ENCODE measurements around the gene SSX2IP.
"Not testable (repeated sequence)": the region's sequence is repeated elsewhere in the genome, so short reads cannot be mapped to it uniquely, and the experiment has no call there.

Gene SSX2IP

DNA sequence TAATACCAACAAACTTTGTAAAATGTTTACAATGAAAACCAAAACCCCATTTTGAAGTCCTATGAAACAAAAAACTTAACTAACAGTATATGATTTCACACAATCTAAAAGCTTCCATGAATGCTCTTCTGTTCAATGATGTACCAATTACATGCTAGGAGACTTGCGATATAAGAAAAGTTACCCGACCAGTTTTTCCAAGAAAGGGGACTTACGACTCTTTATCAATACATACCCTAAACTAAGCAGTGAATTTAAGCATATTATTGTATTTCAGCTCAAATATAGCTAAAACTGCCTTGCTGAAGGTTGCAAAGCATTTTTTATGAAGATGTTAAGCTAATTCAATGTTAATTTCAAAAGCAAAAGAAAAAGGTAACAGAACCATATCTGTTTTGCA is 15.6 kb downstream of the SSX2IP start:
- no peak for DNase-seq (ENCODE audit: low read depth)

DNA sequence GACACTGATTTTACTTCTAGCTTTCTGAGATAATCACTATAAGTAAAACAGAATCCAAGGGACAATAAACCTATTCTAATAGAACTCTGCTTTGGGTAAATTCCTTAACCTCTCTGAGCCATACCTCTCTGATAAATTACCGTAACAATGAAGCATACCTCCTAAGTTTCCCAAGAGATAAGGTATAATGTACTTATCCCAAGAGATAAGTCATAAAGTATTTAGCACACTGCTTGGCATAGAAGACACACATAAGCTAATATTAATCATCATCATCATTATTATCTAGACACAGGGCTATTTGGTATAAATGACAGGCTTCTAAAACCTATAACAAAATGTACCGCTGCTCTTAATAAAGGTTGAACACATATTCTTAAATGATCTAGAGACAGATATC is 16.2 kb downstream of the SSX2IP start:
- no peak for DNase-seq (ENCODE audit: low read depth)

DNA sequence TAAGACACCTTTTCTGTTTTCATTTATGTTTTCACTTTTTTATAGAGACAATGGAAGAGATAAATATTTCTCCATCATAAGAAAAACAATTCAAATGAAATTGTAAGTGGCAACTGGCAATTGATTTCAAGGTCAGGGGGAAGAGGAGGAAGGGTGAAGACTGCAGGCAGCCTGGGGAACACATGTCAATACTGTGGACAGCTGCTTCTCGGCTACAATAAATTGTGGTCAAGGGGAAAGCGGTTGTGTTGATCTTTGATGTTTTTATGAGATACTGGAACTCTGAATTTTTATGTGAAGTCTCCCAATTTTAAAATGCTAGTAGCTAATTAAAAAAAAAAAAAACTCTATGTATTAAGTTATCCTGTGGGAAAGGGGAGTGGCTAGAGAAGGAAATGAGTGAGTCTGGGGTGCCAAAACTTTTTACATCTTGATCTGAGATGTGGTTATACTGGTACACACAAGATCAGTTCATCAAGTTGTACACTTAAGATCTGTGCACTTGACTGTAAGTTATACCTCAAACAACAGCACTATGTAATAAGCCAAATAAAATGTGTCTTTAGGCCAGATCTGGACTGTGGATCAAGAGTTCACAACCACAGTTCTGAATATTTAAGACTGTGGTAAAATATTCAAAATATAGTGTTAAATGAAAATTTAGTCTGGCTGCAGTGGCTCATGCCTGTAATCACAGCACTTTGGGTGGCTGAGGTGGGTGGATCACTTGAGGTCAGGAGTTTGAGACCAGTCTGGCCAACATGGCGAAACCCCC is 18.0 kb downstream of the SSX2IP start:
- no peak for DNase-seq (ENCODE audit: low read depth)

DNA sequence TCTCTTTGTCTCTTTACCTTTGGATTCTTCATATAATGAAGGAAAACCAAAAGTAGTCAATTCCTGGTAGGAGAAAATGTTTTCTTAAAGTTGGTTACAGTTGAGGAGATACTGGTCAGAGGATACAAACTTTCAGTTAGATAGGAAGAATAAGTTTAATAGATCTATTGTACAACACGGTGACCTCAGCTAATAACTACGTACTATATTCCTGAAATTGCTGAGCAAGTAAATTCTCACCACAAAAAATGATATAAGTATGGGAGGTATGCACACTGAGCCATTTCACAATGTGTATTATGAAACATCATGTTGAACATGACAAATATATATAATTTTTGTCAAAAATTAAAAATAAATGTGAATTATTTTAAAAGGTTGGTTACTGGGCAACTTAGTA is 20.4 kb downstream of the SSX2IP start:
- no peak for DNase-seq (ENCODE audit: low read depth)

GRCh38 chr1:84668185-84668584 is 22.1 kb downstream of the SSX2IP start:
- no peak for DNase-seq (ENCODE audit: low read depth)

GRCh38 chr1:84665703-84666317 is 24.5 kb downstream of the SSX2IP start:
- DNase-seq (ENCODE audit: low read depth), result no peak

- DNase-seq (ENCODE audit: low read depth), result no peak
Measured at GRCh38 chr1:84653130-84653677, 37.1 kb downstream of the SSX2IP start.

DNA sequence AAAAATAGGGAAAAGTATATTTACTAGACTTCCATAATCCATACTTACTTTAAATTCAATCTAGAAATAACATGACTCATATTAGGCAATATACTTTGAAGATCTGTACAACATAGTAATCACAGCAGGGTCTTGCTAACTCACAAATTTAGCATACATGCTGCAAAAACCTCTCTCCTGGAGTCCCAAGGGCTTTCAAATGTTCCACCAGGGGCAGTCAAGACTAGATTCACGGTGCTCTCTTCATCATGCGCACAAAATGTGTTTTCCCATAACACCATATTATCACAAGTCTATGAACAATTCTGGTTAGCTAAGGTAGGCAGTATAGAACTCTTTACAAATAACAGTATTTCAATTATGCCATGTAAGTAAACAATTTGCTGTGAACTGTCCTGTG is 45.8 kb downstream of the SSX2IP start:
- no peak for DNase-seq (ENCODE audit: low read depth)

GRCh38 chr1:84643183-84643582 is 47.1 kb downstream of the SSX2IP start:
- DNase-seq (ENCODE audit: low read depth), result no peak

- DNase-seq (ENCODE audit: low read depth), result no peak
Measured at GRCh38 chr1:84642774-84643173, 47.5 kb downstream of the SSX2IP start.

DNA sequence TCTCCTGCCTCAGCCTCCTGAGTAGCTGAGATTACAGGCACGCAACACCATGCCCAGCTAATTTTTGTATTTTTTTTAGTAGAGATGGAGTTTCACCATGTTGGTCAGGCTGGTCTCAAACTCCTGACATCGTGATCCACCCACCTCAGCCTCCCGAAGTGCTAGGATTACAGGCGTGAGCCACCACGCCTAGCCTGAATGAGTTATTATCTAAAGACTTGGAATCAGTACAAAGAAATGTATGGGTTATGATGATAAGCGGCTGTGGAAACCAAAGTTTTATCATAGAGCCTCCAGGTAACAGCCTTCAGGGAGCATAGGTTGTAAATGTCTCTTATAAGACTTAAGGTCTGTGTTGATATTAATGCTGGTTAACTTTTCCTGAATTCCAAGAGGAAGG is 50.5 kb downstream of the SSX2IP start:
- not testable (repeated sequence) for DNase-seq (ENCODE audit: low read depth)

- DNase-seq (ENCODE audit: low read depth), result no peak
Measured at GRCh38 chr1:84635429-84635828, 54.8 kb downstream of the SSX2IP start.

GRCh38 chr1:84634536-84635205 is 55.6 kb downstream of the SSX2IP start:
- no peak for DNase-seq (ENCODE audit: low read depth)

GRCh38 chr1:84632673-84633434 is 57.4 kb downstream of the SSX2IP start:
- DNase-seq (ENCODE audit: low read depth), result no peak

DNA sequence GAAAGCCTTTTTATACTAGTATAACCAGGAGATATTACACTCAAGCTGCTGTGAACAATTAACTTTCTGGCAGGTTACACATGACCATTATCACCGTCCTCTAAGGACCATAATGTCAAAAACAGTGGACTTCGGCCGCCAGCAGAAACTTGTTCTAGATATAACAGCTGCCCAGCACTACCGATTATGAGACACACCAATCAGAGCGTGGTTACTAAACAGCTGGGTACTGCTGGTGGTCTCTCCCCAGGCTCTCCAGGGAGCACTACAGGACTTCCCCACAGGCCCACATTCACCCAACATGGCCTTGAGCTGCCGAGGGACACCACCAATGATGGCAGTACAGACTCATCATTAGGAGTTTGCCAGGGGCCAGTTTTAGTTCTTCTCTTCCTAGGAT is 58.1 kb downstream of the SSX2IP start:
- no peak for DNase-seq (ENCODE audit: low read depth)

- no peak for DNase-seq (ENCODE audit: low read depth)
Measured at GRCh38 chr1:84624876-84625275, 65.4 kb downstream of the SSX2IP start.

- no peak for DNase-seq (ENCODE audit: low read depth)
Measured at GRCh38 chr1:84621553-84621952, 68.7 kb downstream of the SSX2IP start.

- DNase-seq (ENCODE audit: low read depth), result peak; percentile 66
Measured at GRCh38 chr1:84620720-84621313, 69.4 kb downstream of the SSX2IP start.

GRCh38 chr1:84619383-84620102 is 70.7 kb downstream of the SSX2IP start:
- DNase-seq (ENCODE audit: low read depth), result peak; percentile 17

- DNase-seq (ENCODE audit: low read depth), result no peak
Measured at GRCh38 chr1:84617349-84617748, 72.9 kb downstream of the SSX2IP start.

DNA sequence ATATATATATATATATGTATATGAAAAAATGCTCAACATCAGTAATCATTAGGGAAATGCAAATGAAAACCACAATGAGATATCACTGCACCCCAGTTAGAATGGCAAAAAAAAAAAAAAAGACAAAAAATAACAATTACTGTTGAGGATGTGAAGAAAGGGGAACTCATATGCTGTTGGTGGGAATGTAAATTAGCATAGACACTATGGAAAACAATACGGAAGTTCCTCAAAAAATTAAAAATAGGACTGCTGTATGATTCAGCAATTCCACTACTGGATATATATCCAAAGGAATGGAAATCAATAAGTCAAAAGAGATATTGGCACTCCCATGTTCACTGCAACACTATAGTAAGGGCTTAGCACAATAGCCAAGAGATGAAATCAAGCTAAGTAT is 74.5 kb downstream of the SSX2IP start:
- no peak for DNase-seq (ENCODE audit: low read depth)

All from stimulated activated CD8-positive, alpha-beta memory T cell treated with anti-CD3 and anti-CD28 coated beads, Interleukin-12 subunit alpha, Interleukin-12 subunit beta, amount 100 ng/mL, for 4 hours (primary cell).